HG02642 (cell line): ENCODE data around the gene CLEC3B.
"Not testable (repeated sequence)": the region's sequence is repeated elsewhere in the genome, so short reads cannot be mapped to it uniquely, and the experiment has no call there.

Experiments
- ATAC-seq: cut with Tn5 transposase; IDR thresholded peaks from one replicate; pipeline ENCODE4 v1.9.1; 2021; ENCODE audit warnings: mild to moderate bottlenecking; ENCODE audit not compliant: unreplicated experiment, poor library complexity

Gene CLEC3B

GRCh38 chr3:45033791-45034190 lies 7.7 kb downstream of the CLEC3B start:
- no peak for ATAC-seq

- ATAC-seq, result peak; percentile 35
Observed at GRCh38 chr3:45034612-45035252, 8.6 kb downstream of the CLEC3B start.

GRCh38 chr3:45035441-45036301 lies 9.6 kb downstream of the CLEC3B start:
- no peak for ATAC-seq

- ATAC-seq, result peak; percentile 80
Observed at GRCh38 chr3:45037720-45038455, 11.8 kb downstream of the CLEC3B start.

GRCh38 chr3:45041666-45042065 lies 15.6 kb downstream of the CLEC3B start:
- ATAC-seq, result no peak

- no peak for ATAC-seq
Observed at GRCh38 chr3:45042162-45042561, 16.1 kb downstream of the CLEC3B start.

GRCh38 chr3:45043728-45044299 lies 17.7 kb downstream of the CLEC3B start:
- ATAC-seq, result no peak

GRCh38 chr3:45048244-45048643 lies 22.1 kb downstream of the CLEC3B start:
- ATAC-seq, result no peak

- no peak for ATAC-seq
Observed at GRCh38 chr3:45049807-45050206, 23.7 kb downstream of the CLEC3B start.

- no peak for ATAC-seq
Observed at GRCh38 chr3:45051685-45052084, 25.6 kb downstream of the CLEC3B start.

- not testable (repeated sequence) for ATAC-seq
Observed at GRCh38 chr3:45053805-45054195, 27.7 kb downstream of the CLEC3B start.

- no peak for ATAC-seq
Observed at GRCh38 chr3:45054196-45054857, 28.2 kb downstream of the CLEC3B start.

- ATAC-seq, result no peak
Observed at GRCh38 chr3:45055032-45055410, 28.9 kb downstream of the CLEC3B start.

GRCh38 chr3:45055411-45056143 lies 29.5 kb downstream of the CLEC3B start:
- no peak for ATAC-seq

GRCh38 chr3:45056608-45057301 lies 30.7 kb downstream of the CLEC3B start:
- ATAC-seq, result no peak

GRCh38 chr3:45057557-45057956 lies 31.5 kb downstream of the CLEC3B start:
- ATAC-seq, result no peak

GRCh38 chr3:45059132-45059531 lies 33.0 kb downstream of the CLEC3B start:
- no peak for ATAC-seq

- ATAC-seq, result no peak
Observed at GRCh38 chr3:45060165-45060892, 34.2 kb downstream of the CLEC3B start.
